GM21717 (cell line): ENCODE measurements around the gene METTL6.
"Not testable (repeated sequence)": the region's sequence is repeated elsewhere in the genome, so short reads cannot be mapped to it uniquely, and the experiment has no call there.

ENCODE experiments used
- ATAC-seq: cut with Tn5 transposase; IDR thresholded peaks from one replicate; pipeline ENCODE4 v1.9.1; 2021; ENCODE audit warnings: mild to moderate bottlenecking, moderate library complexity; ENCODE audit not compliant: unreplicated experiment

The METTL6 gene

GRCh38 chr3:15405448-15406050 lies 21.8 kb downstream of the METTL6 start:
- ATAC-seq = no peak

GRCh38 chr3:15404767-15405166 lies 22.6 kb downstream of the METTL6 start:
- no peak for ATAC-seq

GRCh38 chr3:15403965-15404364 lies 23.4 kb downstream of the METTL6 start:
- ATAC-seq = no peak

- ATAC-seq = no peak
Measured at GRCh38 chr3:15403495-15403894, 23.8 kb downstream of the METTL6 start.

GRCh38 chr3:15401936-15402335 lies 25.4 kb downstream of the METTL6 start:
- no peak for ATAC-seq

- no peak for ATAC-seq
Measured at GRCh38 chr3:15399970-15400369, 27.4 kb downstream of the METTL6 start.

GRCh38 chr3:15398731-15399133 lies 28.6 kb downstream of the METTL6 start:
- ATAC-seq = not testable (repeated sequence)

- not testable (repeated sequence) for ATAC-seq
Measured at GRCh38 chr3:15393252-15393651, 34.1 kb downstream of the METTL6 start.

GRCh38 chr3:15391007-15391406 lies 36.3 kb downstream of the METTL6 start:
- no peak for ATAC-seq

- no peak for ATAC-seq
Measured at GRCh38 chr3:15390460-15390859, 36.9 kb downstream of the METTL6 start.

- ATAC-seq = not testable (repeated sequence)
Measured at GRCh38 chr3:15388335-15388734, 39.0 kb downstream of the METTL6 start.

GRCh38 chr3:15387735-15388134 lies 39.6 kb downstream of the METTL6 start:
- no peak for ATAC-seq

GRCh38 chr3:15387171-15387581 lies 40.2 kb downstream of the METTL6 start:
- no peak for ATAC-seq

GRCh38 chr3:15386654-15386955 lies 40.7 kb downstream of the METTL6 start:
- not testable (repeated sequence) for ATAC-seq

- no peak for ATAC-seq
Measured at GRCh38 chr3:15385901-15386653, 41.3 kb downstream of the METTL6 start.

GRCh38 chr3:15385238-15385695 lies 42.1 kb downstream of the METTL6 start:
- ATAC-seq = not testable (repeated sequence)

GRCh38 chr3:15384510-15385237 lies 42.7 kb downstream of the METTL6 start:
- ATAC-seq = peak; percentile 82

GRCh38 chr3:15382405-15382923 lies 44.9 kb downstream of the METTL6 start:
- no peak for ATAC-seq

GRCh38 chr3:15380980-15381890 lies 46.1 kb downstream of the METTL6 start:
- ATAC-seq = no peak

GRCh38 chr3:15377961-15378791 lies 49.2 kb downstream of the METTL6 start:
- peak; percentile 83 for ATAC-seq
